HFF-Myc (cell line): Measurements from ENCODE around the gene ZNRF2.

Source experiments
- DNase-seq: peaks from one replicate; pipeline ENCODE4 v3.0.0-alpha.2; 2011; ENCODE audit warnings: low read depth; ENCODE audit errors: extremely low read depth
- H3K4me3 ChIP-seq: replicated peaks from 2 replicates; pipeline ENCODE4 v1.5.1; 2011; ENCODE audit warnings: low read depth, mild to moderate bottlenecking, control low read depth, low read length
- TF ChIP-seq, protein P1 (sequence below): IDR thresholded peaks from 2 replicates; pipeline ENCODE4 v1.5.1; 2012; ENCODE audit warnings: mild to moderate bottlenecking, low read depth, low read length, control low read depth; ENCODE audit errors: missing control alignments

Gene ZNRF2

DNA sequence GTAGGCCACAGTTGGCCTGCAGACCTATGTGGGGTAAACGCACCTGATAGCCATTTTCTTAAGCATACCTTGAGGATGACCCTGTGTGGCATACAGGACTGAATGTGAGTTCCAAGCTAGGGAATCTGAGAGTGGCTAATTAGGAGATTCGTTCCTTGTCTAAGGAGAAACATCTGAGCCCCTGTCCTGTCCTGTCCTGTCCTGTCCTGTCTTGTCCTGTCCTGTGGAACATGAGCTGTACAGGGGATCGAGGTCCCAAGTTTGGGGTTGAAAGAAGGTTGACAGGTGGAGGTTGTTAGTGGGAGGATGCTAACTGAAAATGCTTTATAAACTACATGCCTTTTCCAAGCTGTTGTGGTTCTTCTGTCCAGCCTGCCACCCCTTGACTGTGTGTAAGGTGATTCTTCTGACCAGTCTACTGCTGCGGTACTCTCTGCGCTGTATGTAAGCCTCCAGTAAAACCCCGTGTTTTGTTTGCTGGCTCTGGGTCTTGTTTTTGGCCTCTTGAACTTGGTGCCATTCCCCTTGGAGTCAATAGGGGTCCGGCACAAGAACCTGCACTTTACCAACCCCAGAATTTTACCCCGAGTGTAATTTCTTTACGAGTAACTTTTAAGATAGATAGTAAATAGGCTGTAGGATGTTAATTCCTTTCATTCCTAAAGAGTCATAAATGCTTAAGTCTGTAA is 26.4 kb downstream of the ZNRF2 start:
- TF ChIP-seq, protein P1, sequence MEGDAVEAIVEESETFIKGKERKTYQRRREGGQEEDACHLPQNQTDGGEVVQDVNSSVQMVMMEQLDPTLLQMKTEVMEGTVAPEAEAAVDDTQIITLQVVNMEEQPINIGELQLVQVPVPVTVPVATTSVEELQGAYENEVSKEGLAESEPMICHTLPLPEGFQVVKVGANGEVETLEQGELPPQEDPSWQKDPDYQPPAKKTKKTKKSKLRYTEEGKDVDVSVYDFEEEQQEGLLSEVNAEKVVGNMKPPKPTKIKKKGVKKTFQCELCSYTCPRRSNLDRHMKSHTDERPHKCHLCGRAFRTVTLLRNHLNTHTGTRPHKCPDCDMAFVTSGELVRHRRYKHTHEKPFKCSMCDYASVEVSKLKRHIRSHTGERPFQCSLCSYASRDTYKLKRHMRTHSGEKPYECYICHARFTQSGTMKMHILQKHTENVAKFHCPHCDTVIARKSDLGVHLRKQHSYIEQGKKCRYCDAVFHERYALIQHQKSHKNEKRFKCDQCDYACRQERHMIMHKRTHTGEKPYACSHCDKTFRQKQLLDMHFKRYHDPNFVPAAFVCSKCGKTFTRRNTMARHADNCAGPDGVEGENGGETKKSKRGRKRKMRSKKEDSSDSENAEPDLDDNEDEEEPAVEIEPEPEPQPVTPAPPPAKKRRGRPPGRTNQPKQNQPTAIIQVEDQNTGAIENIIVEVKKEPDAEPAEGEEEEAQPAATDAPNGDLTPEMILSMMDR: no peak
- DNase-seq: no peak
- no peak overlapping the region for H3K4me3 ChIP-seq

DNA sequence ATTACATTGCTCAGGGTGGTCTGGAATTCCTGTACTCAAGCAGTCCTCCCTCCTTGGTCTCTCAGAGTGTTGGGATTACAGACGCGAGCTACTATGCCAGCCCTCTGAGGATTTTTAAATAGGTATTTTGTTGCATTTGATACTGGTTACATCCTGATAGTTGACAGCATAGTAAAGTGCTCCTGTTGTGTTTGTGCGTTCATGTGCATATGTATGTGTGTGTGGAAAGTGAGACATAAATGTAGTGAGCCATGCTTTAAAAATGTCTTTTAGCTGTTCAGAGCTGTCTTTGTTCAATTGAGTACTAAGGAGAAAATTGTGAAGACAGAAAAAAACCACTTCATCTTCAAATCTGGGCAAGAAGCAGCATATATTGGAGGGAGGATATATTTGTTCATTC is 27.8 kb downstream of the ZNRF2 start:
- TF ChIP-seq, protein P1: no peak
- no peak for DNase-seq

DNA sequence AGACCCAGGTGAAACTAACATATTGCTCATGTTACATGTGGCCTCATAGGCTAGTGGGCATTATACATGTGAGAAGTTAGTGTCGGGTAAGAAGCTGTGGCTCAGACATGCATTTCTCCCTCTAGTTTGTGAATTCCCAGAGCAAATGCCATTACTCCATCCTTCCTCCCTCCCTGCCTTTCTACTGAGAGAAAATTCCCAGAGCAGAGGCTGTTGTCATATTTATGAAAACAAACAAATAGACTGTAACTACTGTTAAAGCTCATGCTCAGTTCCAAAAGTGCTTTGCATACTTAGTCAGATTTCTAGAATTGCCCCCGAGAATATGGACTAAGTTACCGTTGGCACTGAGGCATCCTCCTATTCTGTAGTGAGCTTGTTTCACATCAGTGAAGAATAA is 29.0 kb downstream of the ZNRF2 start:
- H3K4me3 ChIP-seq: no peak overlapping the region
- TF ChIP-seq, protein P1: no peak
- DNase-seq: no peak

More for the DNA sequence above, 27.8 kb downstream of the ZNRF2 start:
- no peak overlapping the region for H3K4me3 ChIP-seq

DNA sequence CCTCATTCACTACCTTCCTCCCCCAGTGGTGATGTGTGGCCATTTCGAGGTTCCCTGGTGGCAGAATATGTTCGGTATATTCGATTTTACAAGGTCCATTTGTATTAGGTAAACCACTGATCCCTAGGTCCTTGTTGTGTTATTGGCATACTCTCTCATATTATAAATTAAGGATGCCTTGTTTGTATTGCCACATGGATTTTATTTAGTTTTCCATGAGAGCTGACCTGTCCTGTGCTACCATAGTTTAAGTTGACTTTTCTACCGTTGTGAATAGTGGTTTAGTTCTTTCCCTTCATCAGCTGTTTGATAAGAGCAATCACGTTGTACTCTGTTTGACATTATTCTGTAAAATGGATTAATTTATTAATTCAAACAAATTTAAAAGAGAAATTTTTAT is 29.4 kb downstream of the ZNRF2 start:
- TF ChIP-seq, protein P1: no peak
- H3K4me3 ChIP-seq: no peak overlapping the region
- DNase-seq: no peak

DNA sequence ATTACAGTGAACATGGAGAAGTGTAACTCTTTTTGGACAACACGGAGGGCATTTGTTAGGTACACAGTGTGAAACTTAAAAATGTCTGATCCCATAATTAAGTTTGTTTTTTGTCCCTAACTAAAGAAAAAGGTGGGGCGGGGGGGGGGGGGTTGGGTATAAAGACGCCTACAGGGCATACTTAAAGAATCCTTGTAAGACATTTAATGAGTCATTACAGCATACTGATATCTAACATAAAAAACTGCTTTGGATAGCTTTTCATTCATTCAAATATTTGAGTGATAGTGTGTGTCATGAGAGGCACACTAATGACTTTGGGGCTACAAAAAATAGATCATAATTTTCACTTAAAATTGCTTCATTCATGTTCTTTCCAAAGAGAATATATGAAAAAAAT is 31.2 kb downstream of the ZNRF2 start:
- TF ChIP-seq, protein P1: no peak
- H3K4me3 ChIP-seq: no peak overlapping the region
- no peak for DNase-seq

DNA sequence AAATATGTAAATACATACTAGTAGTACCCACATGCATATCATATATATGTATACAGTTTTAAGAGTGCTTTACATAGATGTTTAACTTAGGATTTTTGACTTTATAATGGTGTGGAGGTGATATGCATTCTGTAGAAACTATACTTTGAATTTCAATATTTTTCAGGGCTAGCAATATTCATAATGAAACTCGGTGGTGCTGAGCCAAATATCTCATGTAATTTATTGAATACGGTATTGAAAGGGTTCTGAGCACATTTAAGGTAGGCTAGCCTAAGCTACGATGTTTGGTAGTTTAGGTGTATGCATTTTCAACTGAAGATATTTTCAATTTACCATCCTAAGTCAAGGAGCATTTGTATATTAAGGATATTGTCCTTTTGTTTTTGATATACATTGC is 36.0 kb downstream of the ZNRF2 start:
- no peak overlapping the region for H3K4me3 ChIP-seq
- TF ChIP-seq, protein P1: no peak
- no peak for DNase-seq
